SK-N-SH treated with all-trans-retinoic acid at 6 μM for 48 hours (cell line): ENCODE results near the gene AQP5.

Experiments
- CREB5 ChIP-seq: fragments of 250-450 bp; sonication (Bioruptor Pico); IDR thresholded peaks from 2 replicates; pipeline ENCODE4 v1.5.1; 2020; ENCODE audit warnings: low read depth, mild to moderate bottlenecking, moderate library complexity
- CSDC2 ChIP-seq: fragments of 250-450 bp; sonication (Bioruptor Pico); IDR thresholded peaks from 2 replicates; pipeline ENCODE4 v1.5.0; 2020; ENCODE audit warnings: mild to moderate bottlenecking, moderate library complexity
- PATZ1 ChIP-seq: fragments of 250-450 bp; sonication (Bioruptor Pico); IDR thresholded peaks from 2 replicates; pipeline ENCODE4 v1.8.0; 2020; ENCODE audit warnings: mild to moderate bottlenecking, moderate library complexity, borderline replicate concordance
- TOX ChIP-seq: fragments of 250-450 bp; sonication (Bioruptor Pico); IDR thresholded peaks from 2 replicates; pipeline ENCODE4 v1.8.0; 2021; ENCODE audit warnings: mild to moderate bottlenecking, moderate library complexity, borderline replicate concordance
- ZNF70 ChIP-seq: fragments of 450-650 bp; formaldehyde crosslinking; IDR thresholded peaks from 2 replicates; pipeline ENCODE4 v1.5.0; 2020; ENCODE audit warnings: mild to moderate bottlenecking, moderate library complexity

GRCh38 chr12:49932023-49932422 lies 29.6 kb upstream of the AQP5 start:
- TF ChIP-seq CREB5 (no peak), PATZ1 (no peak), CSDC2 (CRISPR knock-in tag) (no peak), TOX (CRISPR knock-in tag) (no peak), ZNF70 (no peak)
